Tibial nerve (tissue), 3 donors: ENCODE data around the gene BCL7A.
A peak's percentile ranks its signal among the peaks of the same experiment; 100 is the strongest.

ENCODE experiments used
- POLR2A ChIP-seq, 2 donors: fragments of 450-650 bp; IDR thresholded peaks; one replicate each; pipeline ENCODE4 v1.6.1; 2017; ENCODE audit warnings: antibody characterized with exemption in 2 of 2, mild to moderate bottlenecking in 2 of 2, moderate library complexity in 2 of 2
- TF ChIP-seq, protein P1 (sequence below), 5 experiments: fragments of 200-600 bp in 3 of 5; fragments of 450-650 bp in 2 of 5; sonication (generic) in 3 of 5; IDR thresholded peaks; one replicate each; pipeline ENCODE4 v1.5.1; 2016 to 2019; ENCODE audit warnings: antibody characterized with exemption in 5 of 5, mild to moderate bottlenecking in 3 of 5, moderate library complexity in 2 of 5

DNA sequence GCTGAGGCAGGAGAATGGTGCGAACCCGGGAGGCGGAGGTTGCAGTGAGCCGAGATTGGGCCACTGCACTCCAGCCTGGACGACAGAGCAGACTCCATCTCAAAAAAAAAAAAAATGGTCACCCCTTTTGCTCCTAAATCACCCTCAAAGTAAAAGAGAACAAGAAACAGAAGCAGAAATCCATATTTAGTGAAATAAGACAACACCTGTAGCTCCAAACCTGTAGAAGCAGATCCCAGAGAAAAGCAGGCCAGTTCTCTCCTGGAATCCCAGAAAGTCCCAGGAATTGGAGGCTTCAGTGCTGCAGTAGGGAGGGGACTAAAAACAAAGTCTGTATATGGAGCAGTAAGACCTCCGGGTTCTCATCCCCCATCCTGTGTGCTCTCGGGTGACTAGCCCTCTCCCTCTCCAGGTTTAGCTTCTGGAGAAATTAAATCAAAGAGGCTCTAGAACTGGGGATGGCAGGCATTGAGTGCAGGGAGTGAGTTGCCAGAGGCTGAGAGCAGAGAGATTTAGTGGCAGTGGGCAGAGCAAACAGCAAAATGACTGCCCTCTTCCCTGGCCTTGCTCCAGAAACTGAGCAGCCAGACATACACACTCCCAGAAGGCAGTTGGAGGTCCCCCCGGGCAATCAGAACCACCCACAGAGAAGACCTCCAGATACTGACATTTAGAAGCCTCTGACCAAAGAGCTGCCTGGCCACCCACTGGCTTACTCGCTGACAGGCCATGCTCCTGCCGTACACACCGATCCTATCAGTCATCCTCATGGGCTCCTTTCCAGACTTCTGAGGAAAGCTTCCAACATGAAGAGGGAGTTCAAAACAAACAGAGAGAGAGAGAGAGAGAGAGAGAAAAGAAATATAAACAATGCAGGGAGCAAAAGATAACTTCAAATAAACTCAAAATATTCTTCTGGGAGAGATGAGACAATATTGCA lies 50.6 kb downstream of the BCL7A start:
- TF ChIP-seq, protein P1, sequence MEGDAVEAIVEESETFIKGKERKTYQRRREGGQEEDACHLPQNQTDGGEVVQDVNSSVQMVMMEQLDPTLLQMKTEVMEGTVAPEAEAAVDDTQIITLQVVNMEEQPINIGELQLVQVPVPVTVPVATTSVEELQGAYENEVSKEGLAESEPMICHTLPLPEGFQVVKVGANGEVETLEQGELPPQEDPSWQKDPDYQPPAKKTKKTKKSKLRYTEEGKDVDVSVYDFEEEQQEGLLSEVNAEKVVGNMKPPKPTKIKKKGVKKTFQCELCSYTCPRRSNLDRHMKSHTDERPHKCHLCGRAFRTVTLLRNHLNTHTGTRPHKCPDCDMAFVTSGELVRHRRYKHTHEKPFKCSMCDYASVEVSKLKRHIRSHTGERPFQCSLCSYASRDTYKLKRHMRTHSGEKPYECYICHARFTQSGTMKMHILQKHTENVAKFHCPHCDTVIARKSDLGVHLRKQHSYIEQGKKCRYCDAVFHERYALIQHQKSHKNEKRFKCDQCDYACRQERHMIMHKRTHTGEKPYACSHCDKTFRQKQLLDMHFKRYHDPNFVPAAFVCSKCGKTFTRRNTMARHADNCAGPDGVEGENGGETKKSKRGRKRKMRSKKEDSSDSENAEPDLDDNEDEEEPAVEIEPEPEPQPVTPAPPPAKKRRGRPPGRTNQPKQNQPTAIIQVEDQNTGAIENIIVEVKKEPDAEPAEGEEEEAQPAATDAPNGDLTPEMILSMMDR (IDR thresholded peaks at IDR 0.05): peak in 1 of 5 experiments; percentile 61
- no peak for TF ChIP-seq POLR2A (IDR thresholded peaks at IDR 0.05)
